Measurements from ENCODE around the gene CLDN1.

CLDN1 gene

GRCh38 chr3:190321789-190322603 is at the start of gene CLDN1:
CLDN1 (minus strand) TSS chr3:190322446; CDS start chr3:190322206, 240 bp downstream.
- DNase-seq = peak in 1 of 2 experiments; percentile 22

GRCh38 chr3:190371152-190371551 is 48.9 kb upstream of the CLDN1 start:
- no peak for DNase-seq

GRCh38 chr3:190370369-190370768 is 48.1 kb upstream of the CLDN1 start:
- DNase-seq = no peak

GRCh38 chr3:190369668-190370295 is 47.5 kb upstream of the CLDN1 start:
- DNase-seq = no peak

- DNase-seq = no peak
These were observed 46.6 kb upstream of the CLDN1 start for GRCh38 chr3:190368881-190369280.

GRCh38 chr3:190366133-190366532 is 43.9 kb upstream of the CLDN1 start:
- no peak for DNase-seq

- DNase-seq = no peak
These were observed 40.0 kb upstream of the CLDN1 start for GRCh38 chr3:190362258-190362657.

GRCh38 chr3:190361791-190362190 is 39.5 kb upstream of the CLDN1 start:
- no peak for DNase-seq

- no peak for DNase-seq
These were observed 38.0 kb upstream of the CLDN1 start for GRCh38 chr3:190360228-190360627.

GRCh38 chr3:190359813-190360212 is 37.6 kb upstream of the CLDN1 start:
- DNase-seq = no peak

GRCh38 chr3:190357468-190357867 is 35.2 kb upstream of the CLDN1 start:
- no peak for DNase-seq

- DNase-seq = no peak
These were observed 34.0 kb upstream of the CLDN1 start for GRCh38 chr3:190356246-190356645.

GRCh38 chr3:190352861-190353457 is 30.7 kb upstream of the CLDN1 start:
- no peak for DNase-seq

GRCh38 chr3:190346541-190346940 is 24.3 kb upstream of the CLDN1 start:
- DNase-seq = no peak

- DNase-seq = no peak
These were observed 23.6 kb upstream of the CLDN1 start for GRCh38 chr3:190345878-190346277.

GRCh38 chr3:190345027-190345821 is 23.0 kb upstream of the CLDN1 start:
- DNase-seq = no peak

GRCh38 chr3:190340071-190340470 is 17.8 kb upstream of the CLDN1 start:
- no peak for DNase-seq

GRCh38 chr3:190339130-190339529 is 16.9 kb upstream of the CLDN1 start:
- no peak for DNase-seq

GRCh38 chr3:190338717-190339116 is 16.5 kb upstream of the CLDN1 start:
- DNase-seq = no peak

GRCh38 chr3:190337301-190337700 is 15.1 kb upstream of the CLDN1 start:
- no peak for DNase-seq

- DNase-seq = no peak
These were observed 14.4 kb upstream of the CLDN1 start for GRCh38 chr3:190336516-190337189.

GRCh38 chr3:190333961-190334360 is 11.7 kb upstream of the CLDN1 start:
- no peak for DNase-seq

All from AML-193 (cell line).